ENCODE measurements around the gene TMEM63B. TPM values are rescaled to one million over a fixed set of nuclear protein-coding genes. Genes with fewer than 3 reads are reported as not detected.
"Not testable (repeated sequence)": the region's sequence is repeated elsewhere in the genome, so short reads cannot be mapped to it uniquely, and the experiment has no call there.

Gene TMEM63B
- total RNA-seq, 2 donors from 2014 or later, result 64.6 to 65.2 TPM

GRCh38 chr6:44094403-44095242 lies 32.7 kb upstream of the TMEM63B start:
- Histone ChIP-seq H3K36me3 (ENCODE audit: control insufficient read depth, insufficient read depth, low read length) (peaks cover 19% of the 10 kb centered on the region), H3K9ac (ENCODE audit: extremely low read depth, low read length, poor library complexity, severe bottlenecking) (no peak overlapping the region), H3K9me3 (ENCODE audit: control insufficient read depth, low read length) (no peaks in the 10 kb centered on the region), H3K4me1 (ENCODE audit: control insufficient read depth, insufficient read depth, low read length) (no peaks in the 10 kb centered on the region), H3K27me3 (ENCODE audit: control insufficient read depth, insufficient read depth, low read length, poor library complexity, severe bottlenecking) (no peaks in the 10 kb centered on the region), H3K27ac (ENCODE audit: low read depth, low read length) (no peak overlapping the region), H3K4me3 (ENCODE audit: low read length) (no peak overlapping the region)
- Mint-ChIP-seq H3K27me3 (ENCODE audit: insufficient read depth) (no peaks in the 10 kb centered on the region), H3K27ac (no peak overlapping the region), H3K9me3 (no peaks in the 10 kb centered on the region), H3K36me3 (ENCODE audit: low read depth) (peaks cover 24% of the 10 kb centered on the region), H3K4me1 (no peaks in the 10 kb centered on the region), H3K4me3 (no peak overlapping the region)
- WGBS, 2 experiments (ENCODE audit: insufficient coverage in 1 of 2, insufficient read length in 1 of 2), result 85 to 91% methylated on average over 8 to 10 of the region's 10 CpGs
- no peak for DNase-seq
- no peak for TF ChIP-seq CTCF (conservative IDR thresholded peaks at IDR 0.05)

- not testable (repeated sequence) for H3K27me3 Mint-ChIP-seq (ENCODE audit: insufficient read depth); H3K4me3 Mint-ChIP-seq; H3K4me1 ChIP-seq (ENCODE audit: control insufficient read depth, insufficient read depth, low read length); H3K9me3 ChIP-seq (ENCODE audit: control insufficient read depth, low read length); H3K4me1 Mint-ChIP-seq; H3K27me3 ChIP-seq (ENCODE audit: control insufficient read depth, insufficient read depth, low read length, poor library complexity, severe bottlenecking); H3K27ac ChIP-seq (ENCODE audit: low read depth, low read length); H3K27ac Mint-ChIP-seq; H3K9me3 Mint-ChIP-seq; H3K4me3 ChIP-seq (ENCODE audit: low read length); H3K9ac ChIP-seq (ENCODE audit: extremely low read depth, low read length, poor library complexity, severe bottlenecking); DNase-seq
- peaks cover 27% of the 10 kb centered on the region for H3K36me3 Mint-ChIP-seq (ENCODE audit: low read depth)
- WGBS, 2 experiments (ENCODE audit: insufficient coverage in 1 of 2, insufficient read length in 1 of 2), result 93 to 96% methylated on average over 5 to 6 of the region's 6 CpGs
- peaks cover 22% of the 10 kb centered on the region for H3K36me3 ChIP-seq (ENCODE audit: control insufficient read depth, insufficient read depth, low read length)
Measured at GRCh38 chr6:44095243-44095623, 32.1 kb upstream of the TMEM63B start.

- 50 to 70% methylated on average over 2 to 3 of the region's 3 CpGs for WGBS, 2 experiments (ENCODE audit: insufficient coverage in 1 of 2, insufficient read length in 1 of 2)
- H3K4me3 Mint-ChIP-seq, result no peak overlapping the region
- no peak overlapping the region for H3K27ac Mint-ChIP-seq
- H3K9me3 Mint-ChIP-seq, result no peaks in the 10 kb centered on the region
- no peaks in the 10 kb centered on the region for H3K27me3 Mint-ChIP-seq (ENCODE audit: insufficient read depth)
- Histone ChIP-seq H3K36me3 (ENCODE audit: control insufficient read depth, insufficient read depth, low read length) (peaks cover 15% of the 10 kb centered on the region), H3K9me3 (ENCODE audit: control insufficient read depth, low read length) (no peaks in the 10 kb centered on the region), H3K9ac (ENCODE audit: extremely low read depth, low read length, poor library complexity, severe bottlenecking) (no peak overlapping the region), H3K27me3 (ENCODE audit: control insufficient read depth, insufficient read depth, low read length, poor library complexity, severe bottlenecking) (no peaks in the 10 kb centered on the region), H3K4me1 (ENCODE audit: control insufficient read depth, insufficient read depth, low read length) (no peaks in the 10 kb centered on the region), H3K4me3 (ENCODE audit: low read length) (no peak overlapping the region), H3K27ac (ENCODE audit: low read depth, low read length) (no peak overlapping the region)
- peak; percentile 82 for TF ChIP-seq CTCF (conservative IDR thresholded peaks at IDR 0.05)
- peak; percentile 86 for DNase-seq
- H3K4me1 Mint-ChIP-seq, result no peaks in the 10 kb centered on the region
- peaks cover 24% of the 10 kb centered on the region for H3K36me3 Mint-ChIP-seq (ENCODE audit: low read depth)
Measured at GRCh38 chr6:44096612-44097011, 30.7 kb upstream of the TMEM63B start.

All from endodermal cell (in vitro differentiated cells).